Uterus (tissue), 4 donors: ENCODE data around the gene SIX5. TPM values are rescaled to one million over a fixed set of nuclear protein-coding genes. Genes with fewer than 3 reads are reported as not detected.
A peak's percentile ranks its signal among the peaks of the same experiment; 100 is the strongest.

ENCODE experiments used
- DNase-seq, 2 donors: peaks; one replicate each; pipeline ENCODE4 v3.0.0-alpha.2; 2019 to 2020
- H3K27ac ChIP-seq, 2 donors: fragments of 200-600 bp; sonication (generic); 1 replicate in 1 of 2; 2 replicates in 1 of 2; pipeline ENCODE4 v1.5.1; 2016 to 2018
- H3K27me3 ChIP-seq, 2 donors: fragments of 200-600 bp; sonication (generic); one replicate each; pipeline ENCODE4 v1.5.1; 2018 to 2019; ENCODE audit warnings: control low read depth in 1 of 2
- H3K36me3 ChIP-seq, 2 donors: fragments of 200-600 bp; sonication (generic); one replicate each; pipeline ENCODE4 v1.5.1; 2019; ENCODE audit warnings: control low read depth in 1 of 2
- H3K4me1 ChIP-seq, 2 donors: fragments of 200-600 bp; sonication (generic); one replicate each; pipeline ENCODE4 v1.5.1; 2018 to 2019; ENCODE audit warnings: control low read depth in 1 of 2
- H3K4me3 ChIP-seq, 2 donors: fragments of 200-600 bp; sonication (generic); 1 replicate in 1 of 2; 2 replicates in 1 of 2; pipeline ENCODE4 v1.5.1; 2018 to 2019; ENCODE audit warnings: mild to moderate bottlenecking in 1 of 2
- H3K9me3 ChIP-seq, 2 donors: fragments of 200-600 bp; sonication (generic); one replicate each; pipeline ENCODE4 v1.5.1; 2019; ENCODE audit warnings: control low read depth in 1 of 2
- CTCF ChIP-seq, 4 experiments: fragments of 200-600 bp in 2 of 4; fragments of 450-650 bp in 2 of 4; sonication (generic) in 2 of 4; IDR thresholded peaks; one replicate each; pipeline ENCODE4 v1.5.1; 2016 to 2019; ENCODE audit warnings: antibody characterized with exemption in 4 of 4, mild to moderate bottlenecking in 2 of 4, moderate library complexity in 1 of 4
- POLR2A ChIP-seq, 2 donors: fragments of 450-650 bp; IDR thresholded peaks; one replicate each; pipeline ENCODE4 v1.6.1; 2016; ENCODE audit warnings: antibody characterized with exemption in 2 of 2, mild to moderate bottlenecking in 1 of 2, moderate library complexity in 1 of 2
- intact Hi-C: fragments of 100-400 bp; cut with DNase I; formaldehyde crosslinking; loops from one replicate; pipeline ENCODE4 v1.15.1; 2023; ENCODE audit warnings: low total_unique reads
- total RNA-seq, 4 donors: library from RNA; depleted of rRNA in 3 of 4; stranded (reverse); fragments of >200 nt in 3 of 4; gene quantifications; one replicate each; pipeline versions ENCODE4 v1.1.0 to v1.2.4, GENCODE V29; 2014 to 2023
- donor health status: DM: yes; HTN: yes; CAD: no.

Gene SIX5
- total RNA-seq, 4 donors from 2014 or later: 4.4 to 48.9 (median 12.5) TPM

GRCh38 chr19:45779231-45780145, 10.4 kb upstream of the SIX5 start:
- no peak for TF ChIP-seq POLR2A (IDR thresholded peaks at IDR 0.05)
- peak; percentile 36 to 77 (median 64) for TF ChIP-seq CTCF (IDR thresholded peaks at IDR 0.05)
- Histone ChIP-seq H3K4me3 (peak overlapping the region; percentile 48 to 78), H3K27me3 (no peaks in the 10 kb centered on the region), H3K36me3 (no peaks in the 10 kb centered on the region), H3K9me3 (no peaks in the 10 kb centered on the region), H3K4me1 (peaks cover 6 to 9% of the 10 kb centered on the region in 2 donors), H3K27ac (peak overlapping the region; percentile 93 to 97)
- peak; percentile 94 to 96 for DNase-seq
- intact Hi-C loops: no loop called here

- Histone ChIP-seq H3K4me1 (peaks cover 0 to 6% of the 10 kb centered on the region in 2 donors), H3K36me3 (no peaks in the 10 kb centered on the region), H3K9me3 (no peaks in the 10 kb centered on the region), H3K4me3 (no peak overlapping the region), H3K27me3 (no peaks in the 10 kb centered on the region), H3K27ac (peak overlapping the region in 1 of 2 donors; percentile 93)
- TF ChIP-seq CTCF (IDR thresholded peaks at IDR 0.05): no peak
- TF ChIP-seq POLR2A (IDR thresholded peaks at IDR 0.05): no peak
- peak in 1 of 2 donors; percentile 31 for DNase-seq
- intact Hi-C loops: no loop called here
These were observed 9.1 kb upstream of the SIX5 start for GRCh38 chr19:45778010-45778661.

- Histone ChIP-seq H3K36me3 (no peaks in the 10 kb centered on the region), H3K4me3 (no peak overlapping the region), H3K27me3 (no peaks in the 10 kb centered on the region), H3K27ac (no peak overlapping the region), H3K9me3 (no peaks in the 10 kb centered on the region), H3K4me1 (peaks cover 0 to 6% of the 10 kb centered on the region in 2 donors)
- DNase-seq: no peak
- TF ChIP-seq POLR2A (IDR thresholded peaks at IDR 0.05) (no peak), CTCF (IDR thresholded peaks at IDR 0.05) (no peak)
- intact Hi-C loops: no loop called here
These were observed 8.4 kb upstream of the SIX5 start for GRCh38 chr19:45777395-45777961.

- Histone ChIP-seq H3K27ac (no peak overlapping the region), H3K9me3 (no peaks in the 10 kb centered on the region), H3K27me3 (no peaks in the 10 kb centered on the region), H3K4me1 (no peaks in the 10 kb centered on the region), H3K4me3 (no peak overlapping the region), H3K36me3 (no peaks in the 10 kb centered on the region)
- no peak for DNase-seq
- TF ChIP-seq POLR2A (IDR thresholded peaks at IDR 0.05) (no peak), CTCF (IDR thresholded peaks at IDR 0.05) (no peak)
- intact Hi-C loops: no loop called here
These were observed 5.7 kb upstream of the SIX5 start for GRCh38 chr19:45774765-45775164.

GRCh38 chr19:45773384-45773783, 4.3 kb upstream of the SIX5 start:
- intact Hi-C loops: no loop called here
- Histone ChIP-seq H3K9me3 (no peaks in the 10 kb centered on the region), H3K27ac (no peak overlapping the region), H3K4me1 (no peaks in the 10 kb centered on the region), H3K27me3 (no peaks in the 10 kb centered on the region), H3K36me3 (no peaks in the 10 kb centered on the region), H3K4me3 (no peak overlapping the region)
- no peak for DNase-seq
- TF ChIP-seq CTCF (IDR thresholded peaks at IDR 0.05) (no peak), POLR2A (IDR thresholded peaks at IDR 0.05) (no peak)
